ENCODE results near the gene BICRAL. TPM values are rescaled to one million over a fixed set of nuclear protein-coding genes. Genes with fewer than 3 reads are reported as not detected.

BICRAL gene
- total and polyA plus RNA-seq, 2 donors (not counting 3 experiments of a cell fraction or from before 2014, with no cell fraction given): 5.6 to 6.8 TPM

DNA sequence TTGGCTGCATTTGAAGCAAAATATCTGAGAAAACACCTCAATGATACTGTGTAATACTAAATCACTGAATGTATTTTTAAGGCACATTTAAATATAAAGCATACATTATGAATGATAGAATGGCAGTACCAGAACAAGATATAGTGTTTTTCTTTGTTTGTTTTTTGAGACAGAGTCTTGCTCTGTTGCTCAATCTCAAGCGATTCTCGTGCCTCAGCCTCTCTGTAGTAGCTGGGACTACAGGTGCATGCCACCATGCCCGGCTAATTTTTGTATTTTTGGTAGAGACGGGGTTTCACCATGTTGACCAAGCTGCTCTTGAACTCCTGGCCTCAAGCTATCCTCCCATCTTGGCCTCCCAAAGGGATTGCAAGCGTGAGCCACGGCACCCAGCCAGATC lies 2.3 kb upstream of the BICRAL start:
- Histone ChIP-seq H4K20me1 (replicated peaks; ENCODE audit: control insufficient read depth, extremely low read depth, insufficient read depth, low read length) (no peaks in the 10 kb centered on the region), H3K4me1 (ENCODE audit: control insufficient read depth, extremely low read depth, insufficient read depth, low read length) (peaks cover 12% of the 10 kb centered on the region), H3K9me1 (replicated peaks; ENCODE audit: control insufficient read depth, extremely low read depth, insufficient read depth, low read length) (no peaks in the 10 kb centered on the region), H2AFZ (ENCODE audit: low read depth, low read length) (no peak overlapping the region), H3K4me2 (ENCODE audit: insufficient read depth, low read length) (no peak overlapping the region), H3K27ac (ENCODE audit: insufficient read depth, low read depth, low read length) (no peak overlapping the region), H3K9me3 (replicated peaks; ENCODE audit: control insufficient read depth, insufficient read depth, low read length) (no peaks in the 10 kb centered on the region), H3K9ac (replicated peaks; ENCODE audit: extremely low read depth, insufficient read depth, low read length) (no peak overlapping the region), H3K4me3 (replicated peaks in 1 of 3; ENCODE audit: insufficient read depth in 1 of 3, low read depth in 1 of 3, low read length in 3 of 3) (no peak overlapping the region), H3K36me3 (ENCODE audit: control insufficient read depth in 2 of 2, extremely low read depth in 1 of 2, insufficient read depth in 2 of 2, low read length in 2 of 2) (no peaks in the 10 kb centered on the region), H3K79me2 (ENCODE audit: control insufficient read depth, insufficient read depth, low read length) (peaks cover 14% of the 10 kb centered on the region), H3K27me3 (ENCODE audit: control insufficient read depth in 2 of 2, insufficient read depth in 2 of 2, low read length in 2 of 2) (no peaks in the 10 kb centered on the region)
- FAIRE-seq: no peak
- dilution Hi-C loops (cut with MboI; ENCODE audit: extremely low pct_ligation_motif_present, low sequenced_read_pairs): no loop called here
- no peak for TF ChIP-seq FOS (IDR thresholded peaks at IDR 0.05; ENCODE audit: borderline replicate concordance, insufficient read depth, low read length)
- TF ChIP-seq POLR2A (IDR thresholded peaks at IDR 0.05; ENCODE audit: low read depth, low read length): no peak
- TF ChIP-seq, protein P1, sequence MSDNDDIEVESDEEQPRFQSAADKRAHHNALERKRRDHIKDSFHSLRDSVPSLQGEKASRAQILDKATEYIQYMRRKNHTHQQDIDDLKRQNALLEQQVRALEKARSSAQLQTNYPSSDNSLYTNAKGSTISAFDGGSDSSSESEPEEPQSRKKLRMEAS (IDR thresholded peaks at IDR 0.05; ENCODE audit: insufficient read depth, insufficient read length): no peak
- no peak for TF ChIP-seq MYC (IDR thresholded peaks at IDR 0.05; ENCODE audit: low read depth, low read length)
- TF ChIP-seq JUN (IDR thresholded peaks at IDR 0.05; ENCODE audit: borderline replicate concordance, insufficient read depth, insufficient read length, low read depth): no peak
- no TSS peak for BruUV-seq (replicated peaks)
- DNase-seq (ENCODE audit: low read depth, low spot score): no peak
- POLR2A ChIA-PET: interaction anchor here (1.9 kb wide), 1 partner anchor 33 kb away, joined by 9 read pairs; the partner anchor contains the start of gene TBCC
- CTCF ChIA-PET: no interaction called here
- intact Hi-C loops (cut with micrococcal nuclease): no loop called here

DNA sequence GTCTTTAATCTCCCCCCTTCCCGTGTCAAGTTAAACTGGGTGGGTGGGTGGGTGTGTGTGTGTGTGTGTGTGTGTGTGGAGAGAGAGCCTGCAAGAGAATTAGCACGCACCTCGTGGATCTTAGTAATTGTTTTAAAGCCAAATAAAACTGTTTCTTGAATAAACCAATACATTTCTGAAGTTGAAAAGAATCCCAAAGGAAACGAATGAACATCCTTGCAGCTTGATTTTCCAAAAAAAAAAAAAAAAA lies 381 bp upstream of the BICRAL start:
- peak; percentile 29 for DNase-seq (ENCODE audit: low read depth, low spot score)
- intact Hi-C loops (cut with micrococcal nuclease) (no loop called here), dilution Hi-C loops (cut with MboI; ENCODE audit: extremely low pct_ligation_motif_present, low sequenced_read_pairs) (no loop called here)
- no peaks in the 10 kb centered on the region for H4K20me1 ChIP-seq (replicated peaks; ENCODE audit: control insufficient read depth, extremely low read depth, insufficient read depth, low read length)
- no peaks in the 10 kb centered on the region for H3K36me3 ChIP-seq (ENCODE audit: control insufficient read depth in 2 of 2, extremely low read depth in 1 of 2, insufficient read depth in 2 of 2, low read length in 2 of 2)
- FAIRE-seq: no peak
- no peaks in the 10 kb centered on the region for H3K27me3 ChIP-seq (ENCODE audit: control insufficient read depth in 2 of 2, insufficient read depth in 2 of 2, low read length in 2 of 2)
- peak overlapping the region in 2 of 3 experiments; percentile 75 to 87 for H3K4me3 ChIP-seq (replicated peaks in 1 of 3; ENCODE audit: insufficient read depth in 1 of 3, low read depth in 1 of 3, low read length in 3 of 3)
- peaks cover 31% of the 10 kb centered on the region for H3K79me2 ChIP-seq (ENCODE audit: control insufficient read depth, insufficient read depth, low read length)
- peaks cover 16% of the 10 kb centered on the region for H3K4me1 ChIP-seq (ENCODE audit: control insufficient read depth, extremely low read depth, insufficient read depth, low read length)
- CTCF ChIA-PET: interaction anchor here (0.9 to 2.7 kb wide), 4 partner anchors 12 to 120 kb away, joined by 4 to 19 read pairs (median 5); no protein-coding TSS in a partner anchor
- no TSS peak for BruUV-seq (replicated peaks)
- no peaks in the 10 kb centered on the region for H3K9me1 ChIP-seq (replicated peaks; ENCODE audit: control insufficient read depth, extremely low read depth, insufficient read depth, low read length)
- peak overlapping the region; percentile 99 for H3K27ac ChIP-seq (ENCODE audit: insufficient read depth, low read depth, low read length)
- TF ChIP-seq, protein P1 (IDR thresholded peaks at IDR 0.05; ENCODE audit: insufficient read depth, insufficient read length): no peak
- TF ChIP-seq EZH2 (IDR thresholded peaks at IDR 0.05; ENCODE audit: borderline replicate concordance, low read depth, low read length, severe bottlenecking) (no peak), JUN (IDR thresholded peaks at IDR 0.05; ENCODE audit: borderline replicate concordance, insufficient read depth, insufficient read length, low read depth) (no peak), MYC (IDR thresholded peaks at IDR 0.05; ENCODE audit: low read depth, low read length) (no peak)
- H3K9ac ChIP-seq (replicated peaks; ENCODE audit: extremely low read depth, insufficient read depth, low read length): peak overlapping the region; percentile 100
- H2AFZ ChIP-seq (ENCODE audit: low read depth, low read length): no peak overlapping the region
- H3K9me3 ChIP-seq (replicated peaks; ENCODE audit: control insufficient read depth, insufficient read depth, low read length): no peaks in the 10 kb centered on the region
- POLR2A ChIA-PET: interaction anchor here (0.6 to 2.1 kb wide), 11 partner anchors 16 to 437 kb away, joined by 3 to 39 read pairs (median 4); partner anchors contain the start of genes RPL7L1 and TBCC
- peak overlapping the region; percentile 99 for H3K4me2 ChIP-seq (ENCODE audit: insufficient read depth, low read length)

All from endothelial cell of umbilical vein (primary cell).